ENCODE results near the gene JMJD7.

Gene JMJD7

DNA sequence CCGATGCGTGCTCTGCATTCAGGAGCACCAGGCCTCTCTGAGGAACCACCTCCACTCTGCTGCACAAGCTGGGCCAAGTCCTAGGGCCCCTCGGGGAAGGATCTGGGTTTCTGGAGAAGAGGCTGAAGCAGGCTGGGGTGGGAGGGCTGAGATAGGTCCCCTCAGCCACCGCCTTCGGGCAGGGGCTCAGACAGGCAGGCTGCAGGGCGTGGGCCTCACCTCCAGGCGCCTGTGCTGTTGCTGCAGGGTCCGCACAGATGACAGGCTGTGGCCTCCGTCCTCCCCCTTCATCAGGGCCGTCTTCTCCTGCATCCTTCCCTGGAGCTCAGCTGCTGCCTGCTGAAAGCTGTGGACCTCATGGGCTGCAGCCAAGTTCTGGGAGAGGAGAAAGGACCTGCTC is 25.9 kb downstream of the JMJD7 start:
- DNase-seq (ENCODE audit: low read depth), result no peak
- no peak overlapping the region for H3K4me3 ChIP-seq (ENCODE audit: low read length)
- TF ChIP-seq, protein P1, sequence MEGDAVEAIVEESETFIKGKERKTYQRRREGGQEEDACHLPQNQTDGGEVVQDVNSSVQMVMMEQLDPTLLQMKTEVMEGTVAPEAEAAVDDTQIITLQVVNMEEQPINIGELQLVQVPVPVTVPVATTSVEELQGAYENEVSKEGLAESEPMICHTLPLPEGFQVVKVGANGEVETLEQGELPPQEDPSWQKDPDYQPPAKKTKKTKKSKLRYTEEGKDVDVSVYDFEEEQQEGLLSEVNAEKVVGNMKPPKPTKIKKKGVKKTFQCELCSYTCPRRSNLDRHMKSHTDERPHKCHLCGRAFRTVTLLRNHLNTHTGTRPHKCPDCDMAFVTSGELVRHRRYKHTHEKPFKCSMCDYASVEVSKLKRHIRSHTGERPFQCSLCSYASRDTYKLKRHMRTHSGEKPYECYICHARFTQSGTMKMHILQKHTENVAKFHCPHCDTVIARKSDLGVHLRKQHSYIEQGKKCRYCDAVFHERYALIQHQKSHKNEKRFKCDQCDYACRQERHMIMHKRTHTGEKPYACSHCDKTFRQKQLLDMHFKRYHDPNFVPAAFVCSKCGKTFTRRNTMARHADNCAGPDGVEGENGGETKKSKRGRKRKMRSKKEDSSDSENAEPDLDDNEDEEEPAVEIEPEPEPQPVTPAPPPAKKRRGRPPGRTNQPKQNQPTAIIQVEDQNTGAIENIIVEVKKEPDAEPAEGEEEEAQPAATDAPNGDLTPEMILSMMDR (IDR thresholded peaks at IDR 0.05; ENCODE audit: insufficient read depth, low read depth, low read length, missing control alignments), result no peak

DNA sequence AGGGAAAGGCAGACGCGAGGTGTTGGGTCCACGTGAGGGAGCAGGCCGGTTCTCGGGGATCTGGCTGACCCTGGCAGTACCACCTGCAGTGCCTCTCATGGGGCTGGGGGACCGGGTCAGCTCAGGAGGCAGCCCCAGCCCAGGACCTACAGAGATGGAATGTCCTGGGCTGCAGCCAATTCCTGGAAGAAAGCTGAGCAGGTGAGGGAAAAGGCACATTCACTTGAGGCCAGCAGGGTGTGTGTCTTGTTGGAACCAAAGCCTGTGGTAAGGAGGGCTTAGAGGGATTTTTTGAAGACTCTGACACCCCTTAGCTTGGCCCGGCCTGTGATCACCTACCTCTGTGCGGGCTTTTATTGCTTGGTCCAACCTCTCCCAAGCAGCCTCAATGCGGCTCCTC is 26.6 kb downstream of the JMJD7 start:
- TF ChIP-seq, protein P1 (IDR thresholded peaks at IDR 0.05; ENCODE audit: insufficient read depth, low read depth, low read length, missing control alignments), result peak; percentile 17
- no peak overlapping the region for H3K4me3 ChIP-seq (ENCODE audit: low read length)
- DNase-seq (ENCODE audit: low read depth), result no peak

DNA sequence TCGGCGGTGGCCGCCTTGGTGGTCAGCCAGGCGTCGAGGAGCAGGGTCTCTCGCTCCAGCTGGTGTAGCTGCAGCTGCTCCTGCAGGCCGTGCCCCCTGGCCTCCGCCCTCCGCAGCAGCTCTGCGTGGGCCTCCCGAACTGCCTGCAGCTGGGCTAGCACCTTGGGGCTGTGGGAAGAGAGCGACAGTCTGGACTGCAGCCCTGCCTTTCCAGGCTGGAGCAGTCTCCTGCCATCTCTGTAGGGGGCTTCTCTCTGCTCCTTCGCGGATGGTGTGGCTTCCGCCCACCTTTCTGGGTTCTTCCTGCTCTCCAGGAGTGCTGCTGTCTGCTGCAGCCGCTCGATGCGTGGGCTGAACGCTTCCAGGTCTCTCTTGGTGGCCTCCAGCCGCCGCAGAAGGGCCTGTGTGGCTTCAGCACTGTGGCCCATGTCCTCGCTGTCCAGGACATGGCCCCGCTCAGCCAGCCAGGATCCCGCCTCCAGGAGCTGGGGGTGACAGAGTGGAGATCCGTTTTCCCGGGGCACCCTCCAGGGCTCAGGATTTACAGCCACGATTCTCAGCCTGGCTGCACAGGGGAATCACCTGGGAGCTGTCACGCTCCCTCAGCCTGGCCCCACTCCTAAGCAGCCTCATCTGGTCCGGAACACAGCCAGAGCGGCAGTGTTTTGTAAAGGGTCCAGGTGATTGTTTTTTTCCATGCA is 27.5 kb downstream of the JMJD7 start:
- TF ChIP-seq, protein P1 (IDR thresholded peaks at IDR 0.05; ENCODE audit: insufficient read depth, low read depth, low read length, missing control alignments), result no peak
- H3K4me3 ChIP-seq (ENCODE audit: low read length), result no peak overlapping the region
- no peak for DNase-seq (ENCODE audit: low read depth)

DNA sequence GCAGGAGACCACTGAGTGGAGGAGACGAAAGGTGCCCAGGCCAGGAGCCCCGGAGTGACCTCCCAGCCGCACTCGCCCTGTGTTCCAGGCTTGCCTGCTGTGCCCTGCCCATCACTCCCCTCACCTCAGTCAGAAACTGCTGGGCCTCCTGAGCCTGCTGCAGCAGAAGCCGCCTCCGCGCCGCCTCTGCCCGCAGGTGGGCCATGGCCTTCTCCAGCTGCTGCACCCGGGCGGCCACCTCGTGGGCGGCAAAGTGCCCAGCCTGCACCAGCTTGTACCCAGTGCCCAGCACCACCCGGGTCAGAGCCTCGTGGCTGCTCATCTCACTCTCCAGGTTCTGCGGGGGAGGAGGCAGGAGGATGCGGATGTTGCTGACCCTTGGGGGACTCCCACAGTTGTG is 28.4 kb downstream of the JMJD7 start:
- TF ChIP-seq, protein P1 (IDR thresholded peaks at IDR 0.05; ENCODE audit: insufficient read depth, low read depth, low read length, missing control alignments), result no peak
- H3K4me3 ChIP-seq (ENCODE audit: low read length), result no peak overlapping the region
- no peak for DNase-seq (ENCODE audit: low read depth)

GRCh38 chr15:41856716-41857115 is 28.8 kb downstream of the JMJD7 start:
- no peak for DNase-seq (ENCODE audit: low read depth)
- no peak overlapping the region for H3K4me3 ChIP-seq (ENCODE audit: low read length)
- TF ChIP-seq, protein P1 (IDR thresholded peaks at IDR 0.05; ENCODE audit: insufficient read depth, low read depth, low read length, missing control alignments), result no peak

DNA sequence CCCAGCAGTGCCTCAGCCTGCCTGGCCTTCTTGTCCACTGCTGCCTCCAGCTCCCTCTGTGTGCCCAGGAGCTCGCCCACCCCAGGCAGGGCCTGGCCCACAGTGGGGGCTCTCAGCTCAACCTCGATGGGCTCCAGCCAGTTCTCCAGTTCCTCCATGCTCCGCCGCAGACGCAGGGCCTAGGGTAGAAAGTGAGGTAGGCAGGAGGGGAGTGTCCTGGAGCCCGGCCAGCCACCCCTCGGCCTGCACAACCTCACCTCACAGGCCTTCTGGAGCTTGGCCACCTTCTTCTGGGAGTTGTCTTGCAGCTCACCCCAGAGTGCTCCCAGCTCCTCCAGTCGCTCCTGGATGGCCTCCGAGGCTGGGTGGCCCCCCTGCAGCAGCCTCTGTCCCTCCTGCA is 29.4 kb downstream of the JMJD7 start:
- TF ChIP-seq, protein P1 (IDR thresholded peaks at IDR 0.05; ENCODE audit: insufficient read depth, low read depth, low read length, missing control alignments), result no peak
- no peak overlapping the region for H3K4me3 ChIP-seq (ENCODE audit: low read length)
- no peak for DNase-seq (ENCODE audit: low read depth)

- H3K4me3 ChIP-seq (ENCODE audit: low read length), result no peak overlapping the region
- TF ChIP-seq, protein P1 (IDR thresholded peaks at IDR 0.05; ENCODE audit: insufficient read depth, low read depth, low read length, missing control alignments), result no peak
- DNase-seq (ENCODE audit: low read depth), result no peak
Observed at GRCh38 chr15:41858756-41859155, 30.9 kb downstream of the JMJD7 start.

All from epithelial cell of esophagus (primary cell).